HCT116 (cell line): Measurements from ENCODE around the gene GGT5. TPM values are rescaled to one million over a fixed set of nuclear protein-coding genes. Genes with fewer than 3 reads are reported as not detected.

Experiments
- ATAC-seq: fragments of 200-7000 bp; cut with Tn5 transposase; 2 replicates; pipeline ENCODE4 v1.9.1; 2020; ENCODE audit warnings: mild to moderate bottlenecking, moderate library complexity
- BruUV-seq: library from RNA; stranded (reverse); fragments of 400-500 nt; replicated peaks from 2 replicates; lab custom pipeline; 2021; lab: Mats Ljungman, UMichigan
- CTCF ChIA-PET: fragments of 300-600 bp; sonication (Branson Sonifier 250); formaldehyde crosslinking; loops from one replicate; lab custom pipeline; 2021; ENCODE audit warnings: antibody characterized with exemption; lab: Charles Lee
- POLR2A ChIA-PET: fragments of 300-600, 350-600 bp; sonication (Branson Sonifier 250); formaldehyde crosslinking; loops from one replicate; lab custom pipeline; 2021; ENCODE audit warnings: antibody characterized with exemption; lab: Charles Lee
- RAD21 ChIA-PET, 2 experiments: fragments of 300-600 bp; sonication (Branson Sonifier 250); formaldehyde crosslinking; loops; one replicate each; lab custom pipeline; 2023; ENCODE audit warnings: low total read pairs in 2 of 2; ENCODE audit not compliant: uncharacterized antibody in 2 of 2, unreplicated experiment in 2 of 2, low non-redundant PET in 1 of 2; lab: Charles Lee
- DNase-seq: peaks from one replicate; pipeline ENCODE4 v3.0.0-alpha.2; 2010; ENCODE audit warnings: low read depth, low spot score
- H2AFZ ChIP-seq: fragments of 200-600 bp; shearing (Covaris generic), sonication (generic); 2 replicates; pipeline ENCODE4 v1.6.1; 2017; ENCODE audit warnings: low read depth, mixed run types, mixed read lengths, antibody characterized with exemption, low read length; ENCODE audit not compliant: poor library complexity, severe bottlenecking
- H3K27ac ChIP-seq: 2 replicates; pipeline ENCODE4 v1.5.1; 2012; ENCODE audit warnings: low read depth, low read length
- H3K27me3 ChIP-seq: fragments of 200-600 bp; sonication (generic); 2 replicates; pipeline ENCODE4 v1.6.1; 2016; ENCODE audit warnings: mixed run types, low read length, mixed read lengths; ENCODE audit not compliant: insufficient read depth
- H3K36me3 ChIP-seq, 2 experiments: fragments of 200-500 bp in 1 of 2; fragments of 200-600 bp in 1 of 2; sonication (Bioruptor generic) in 1 of 2; sonication (generic) in 1 of 2; 2 replicates each; pipeline versions ENCODE4 v1.5.1 to v1.6.1; 2014 to 2016; ENCODE audit warnings: low read length in 2 of 2, inconsistent platforms in 1 of 2, mixed read lengths in 1 of 2, mixed run types in 1 of 2; ENCODE audit not compliant: insufficient read depth in 2 of 2, control insufficient read depth in 1 of 2
- H3K4me1 ChIP-seq, 2 experiments: fragments of 200-600 bp in 1 of 2; sonication (generic) in 1 of 2; 2 replicates each; pipeline versions ENCODE4 v1.5.1 to v1.6.1; 2012 to 2017; ENCODE audit warnings: low read length in 2 of 2, inconsistent platforms in 1 of 2, mild to moderate bottlenecking in 1 of 2, mixed read lengths in 1 of 2, mixed run types in 1 of 2, moderate library complexity in 1 of 2; ENCODE audit not compliant: insufficient read depth in 2 of 2, control insufficient read depth in 1 of 2
- H3K4me2 ChIP-seq: fragments of 200-600 bp; sonication (generic); 2 replicates; pipeline ENCODE4 v1.6.1; 2017; ENCODE audit warnings: mixed run types, low read length, mixed read lengths
- H3K4me3 ChIP-seq, 2 experiments: fragments of 200-600 bp in 1 of 2; sonication (generic) in 1 of 2; replicated peaks in 1 of 2; 2 replicates each; pipeline ENCODE4 v1.5.1; 2011 to 2016; ENCODE audit warnings: low read length in 2 of 2, control low read depth in 1 of 2, low read depth in 1 of 2, mild to moderate bottlenecking in 1 of 2, mixed read lengths in 1 of 2, mixed run types in 1 of 2
- H3K79me2 ChIP-seq: fragments of 200-600 bp; sonication (generic); 2 replicates; pipeline ENCODE4 v1.6.1; 2017; ENCODE audit warnings: mild to moderate bottlenecking, mixed run types, low read length, moderate library complexity, mixed read lengths; ENCODE audit not compliant: insufficient read depth
- H3K9ac ChIP-seq: fragments of 200-600 bp; sonication (generic); 2 replicates; pipeline ENCODE4 v1.6.1; 2016; ENCODE audit warnings: low read length, mixed read lengths
- H3K9me2 ChIP-seq: fragments of 200-600 bp; sonication (generic), shearing (Covaris generic); 2 replicates; pipeline ENCODE4 v1.6.1; 2017; ENCODE audit warnings: mixed run types, mild to moderate bottlenecking, moderate library complexity; ENCODE audit not compliant: insufficient read depth
- H3K9me3 ChIP-seq, 2 experiments: fragments of 200-500 bp in 1 of 2; fragments of 200-600 bp in 1 of 2; sonication (Bioruptor generic) in 1 of 2; sonication (generic) in 1 of 2; 2 replicates each; pipeline ENCODE4 v1.6.1; 2014 to 2017; ENCODE audit warnings: low read length in 2 of 2, mixed read lengths in 2 of 2, inconsistent platforms in 1 of 2, low read depth in 1 of 2, mild to moderate bottlenecking in 1 of 2, mixed run types in 1 of 2, moderate library complexity in 1 of 2; ENCODE audit not compliant: control insufficient read depth in 1 of 2, insufficient read depth in 1 of 2
- H4K20me1 ChIP-seq: fragments of 200-600 bp; sonication (generic), shearing (Covaris generic); 2 replicates; pipeline ENCODE4 v1.6.1; 2017; ENCODE audit warnings: mixed run types, mild to moderate bottlenecking, moderate library complexity; ENCODE audit not compliant: insufficient read depth
- CTCF ChIP-seq, 3 experiments: fragments of 200-600 bp in 1 of 3; sonication (generic) in 1 of 3; IDR thresholded peaks in 2 of 3; conservative IDR thresholded peaks in 1 of 3; 2 replicates each; pipeline ENCODE4 v1.5.1; 2012 to 2017; ENCODE audit warnings: low read depth in 2 of 3, low read length in 2 of 3, antibody characterized with exemption in 1 of 3, borderline replicate concordance in 1 of 3, control low read depth in 1 of 3, mild to moderate bottlenecking in 1 of 3, mixed read lengths in 1 of 3, mixed run types in 1 of 3, moderate library complexity in 1 of 3; ENCODE audit not compliant: insufficient read depth in 1 of 3
- ELF1 ChIP-seq: IDR thresholded peaks from 2 replicates; pipeline ENCODE4 v1.6.1; 2012; ENCODE audit warnings: low read depth, borderline replicate concordance
- FOSL1 ChIP-seq: IDR thresholded peaks from 2 replicates; pipeline ENCODE4 v1.6.1; 2012; ENCODE audit warnings: low read depth
- POLR2AphosphoS5 ChIP-seq: IDR thresholded peaks from 2 replicates; pipeline ENCODE4 v1.6.1; 2011; ENCODE audit warnings: mild to moderate bottlenecking, low read depth, low read length, moderate library complexity
- RAD21 ChIP-seq: IDR thresholded peaks from 2 replicates; pipeline ENCODE4 v1.6.1; 2012; ENCODE audit warnings: low read depth, mild to moderate bottlenecking
- SIN3A ChIP-seq: IDR thresholded peaks from 2 replicates; pipeline ENCODE4 v1.6.1; 2012; ENCODE audit warnings: low read depth
- TCF7L2 ChIP-seq: IDR thresholded peaks from 2 replicates; pipeline ENCODE4 v1.7.0; 2011; ENCODE audit warnings: borderline replicate concordance, inconsistent platforms; ENCODE audit not compliant: insufficient read depth, insufficient read length; ENCODE audit errors: extremely low read depth
- YY1 ChIP-seq: IDR thresholded peaks from 2 replicates; pipeline ENCODE4 v1.6.1; 2011; ENCODE audit warnings: low read length, low read depth, moderate library complexity, mild to moderate bottlenecking; ENCODE audit not compliant: insufficient replicate concordance; ENCODE audit errors: extremely low read depth
- intact Hi-C: fragments of 100-400 bp; cut with micrococcal nuclease; formaldehyde crosslinking; loops from 2 replicates; pipeline ENCODE4 v1.10.0; 2022
- total RNA-seq: library from RNA; stranded (reverse); gene quantifications from one replicate; pipeline ENCODE4 v1.2.1, GENCODE V29; 2021; ENCODE audit not compliant: unreplicated experiment

GGT5 gene
- total RNA-seq, 1 experiment from 2014 or later, result 0.57 TPM

- H3K4me2 ChIP-seq, result peak overlapping the region; percentile 26; the same call in 1 of the 2 replicates
- RAD21 ChIA-PET, result interaction anchor here (0.8 to 2.0 kb wide), 3 partner anchors 16 to 41 kb away, joined by 4 to 13 read pairs (median 7); no protein-coding TSS in a partner anchor
- no peak for DNase-seq
- H3K4me3 ChIP-seq, result no peak overlapping the region
- peak overlapping the region; percentile 29; the same call in 1 of the 2 replicates for H3K27ac ChIP-seq
- TF ChIP-seq FOSL1 (no peak), ELF1 (no peak), CTCF (IDR thresholded peaks at IDR 0.05 in 2 of 3, conservative IDR thresholded peaks at IDR 0.05 in 1 of 3; ENCODE audit: borderline replicate concordance in 1 of 3, insufficient read depth in 1 of 3, low read depth in 2 of 3, low read length in 2 of 3) (peak in 2 of 3 experiments; percentile 54 to 59; a peak in 4 of 6 replicates), TCF7L2 (no peak), POLR2AphosphoS5 (no peak), SIN3A (no peak), YY1 (no peak), RAD21 (0 out of 2 replicates have a peak, but pooled peaks have one; percentile 24)
- TF ChIP-seq, all 23 proteins: peak for 2
- ChIA-PET POLR2A (interaction anchor here (1.0 to 2.2 kb wide), 3 partner anchors 16 to 41 kb away, joined by 4 to 9 read pairs (median 8); no protein-coding TSS in a partner anchor), CTCF (interaction anchor here (0.6 to 3.1 kb wide), 21 partner anchors 8 to 220 kb away, joined by 3 to 40 read pairs (median 4); partner anchors contain the start of gene CABIN1)
- H3K9ac ChIP-seq, result no peak overlapping the region
- BruUV-seq, result no TSS peak
- H3K27me3 ChIP-seq, result no peaks in the 10 kb centered on the region
- H3K9me2 ChIP-seq, result no peaks in the 10 kb centered on the region
- H3K9me3 ChIP-seq, result no peaks in the 10 kb centered on the region
- H2AFZ ChIP-seq, result peak overlapping the region; percentile 82
- intact Hi-C loops, result no loop called here
- peak; percentile 88 for ATAC-seq
- H3K36me3 ChIP-seq, result no peaks in the 10 kb centered on the region
- H3K4me1 ChIP-seq, result peaks cover 8 to 10% of the 10 kb centered on the region in 2 experiments; a peak in 3 of 4 replicates
- no peaks in the 10 kb centered on the region for H3K79me2 ChIP-seq
- H4K20me1 ChIP-seq, result no peaks in the 10 kb centered on the region
Measured at GRCh38 chr22:24230911-24231656, 13.8 kb downstream of the GGT5 start.
